HepG2 (cell line): ENCODE results near the gene INO80. TPM values are rescaled to one million over a fixed set of nuclear protein-coding genes. Genes with fewer than 3 reads are reported as not detected.

Source experiments
- ATAC-seq: fragments of 200-7000 bp; cut with Tn5 transposase; 3 replicates; pipeline ENCODE4 v1.9.1; 2020; ENCODE audit warnings: mild to moderate bottlenecking, moderate library complexity
- BruUV-seq: library from RNA; stranded (reverse); fragments of 400-500 nt; replicated peaks from 2 replicates; lab custom pipeline; 2021; lab: Mats Ljungman, UMichigan
- CTCF ChIA-PET: fragments of 300-600 bp; formaldehyde crosslinking; extraction: SDS; loops from one replicate; lab custom pipeline; 2021; ENCODE audit warnings: low total read pairs, inconsistent platforms, low intra/inter-chr PET ratio; lab: Yijun Ruan, JAX
- POLR2A ChIA-PET: fragments of 350-600 bp; sonication (Branson Sonifier 250); formaldehyde crosslinking; loops from one replicate; lab custom pipeline; 2020; ENCODE audit warnings: antibody characterized with exemption, inconsistent platforms; lab: Yijun Ruan, JAX
- DNase-seq: peaks from one replicate; pipeline ENCODE4 v3.0.0-alpha.2; 2015; ENCODE audit warnings: low spot score
- FAIRE-seq: peaks from 3 replicates; lab custom pipeline; 2011; peaks lifted over from hg19 to GRCh38; lab: Jason Lieb, UNC
- H2AFZ ChIP-seq: one replicate; pipeline ENCODE4 v1.6.1; 2011; ENCODE audit warnings: low read length, inconsistent platforms
- H3K27ac ChIP-seq: fragments of 300-600 bp; 3 replicates; pipeline ENCODE4 v1.8.0; 2011; ENCODE audit warnings: mixed run types, mild to moderate bottlenecking, mixed read lengths, low read length, inconsistent platforms; ENCODE audit not compliant: insufficient read depth; ENCODE audit errors: extremely low read length
- H3K27me3 ChIP-seq, 2 experiments: fragments of 200-600 bp in 1 of 2; 2 replicates in 1 of 2; 3 replicates in 1 of 2; pipeline versions ENCODE4 v1.6.0 to v1.8.0; 2011; ENCODE audit warnings: low read length in 2 of 2, mild to moderate bottlenecking in 2 of 2, moderate library complexity in 2 of 2, inconsistent platforms in 1 of 2; ENCODE audit not compliant: insufficient read depth in 2 of 2, control insufficient read depth in 1 of 2
- H3K36me3 ChIP-seq, 2 experiments: fragments of 200-600 bp in 1 of 2; replicated peaks in 1 of 2; 2 replicates in 1 of 2; 3 replicates in 1 of 2; pipeline versions ENCODE4 v1.5.1 to v1.8.0; 2011; ENCODE audit warnings: low read length in 2 of 2, inconsistent platforms in 1 of 2; ENCODE audit not compliant: insufficient read depth in 2 of 2, control insufficient read depth in 1 of 2
- H3K4me1 ChIP-seq: 2 replicates; pipeline ENCODE4 v1.5.1; 2012; ENCODE audit warnings: low read length, inconsistent platforms; ENCODE audit not compliant: insufficient read depth
- H3K4me2 ChIP-seq: 2 replicates; pipeline ENCODE4 v1.6.0; 2011; ENCODE audit warnings: low read depth, low read length, inconsistent platforms
- H3K4me3 ChIP-seq, 3 experiments: fragments of 200-600 bp in 1 of 3; sonication (generic), shearing (Covaris generic) in 1 of 3; replicated peaks in 1 of 3; 2 replicates each; pipeline ENCODE4 v1.5.1; 2011 to 2016; ENCODE audit warnings: low read length in 3 of 3, inconsistent platforms in 2 of 3, low read depth in 2 of 3, mild to moderate bottlenecking in 2 of 3, control low read depth in 1 of 3, mixed read lengths in 1 of 3; ENCODE audit not compliant: insufficient read depth in 1 of 3
- H3K79me2 ChIP-seq: one replicate; pipeline ENCODE4 v1.6.1; 2011; ENCODE audit warnings: low read length, inconsistent platforms; ENCODE audit not compliant: insufficient read depth
- H3K9ac ChIP-seq: 2 replicates; pipeline ENCODE4 v1.6.0; 2011; ENCODE audit warnings: mild to moderate bottlenecking, low read depth, low read length, inconsistent platforms; ENCODE audit not compliant: insufficient read depth
- H3K9me3 ChIP-seq: 2 replicates; pipeline ENCODE4 v1.5.1; 2012; ENCODE audit warnings: mild to moderate bottlenecking, low read length
- H4K20me1 ChIP-seq: 2 replicates; pipeline ENCODE4 v1.6.0; 2011; ENCODE audit warnings: inconsistent platforms, mild to moderate bottlenecking, low read length, moderate library complexity; ENCODE audit not compliant: insufficient read depth
- CENPT ChIP-seq: sonication (generic); formaldehyde crosslinking; IDR thresholded peaks from 2 replicates; pipeline ENCODE4 v1.8.0; 2022; ENCODE audit warnings: low read depth, mild to moderate bottlenecking, moderate library complexity, missing genetic modification reagents
- ESRRA ChIP-seq: sonication (generic); formaldehyde crosslinking; IDR thresholded peaks from 2 replicates; pipeline ENCODE4 v1.5.1; 2020; ENCODE audit warnings: mild to moderate bottlenecking, low read depth, missing genetic modification reagents
- ETV5 ChIP-seq: IDR thresholded peaks from 2 replicates; pipeline ENCODE4 v1.6.1; 2018; ENCODE audit warnings: missing biosample characterization, missing genetic modification reagents, inconsistent platforms, borderline replicate concordance
- ISL2 ChIP-seq: sonication (generic); formaldehyde crosslinking; IDR thresholded peaks from 2 replicates; pipeline ENCODE4 v1.5.0; 2020; ENCODE audit warnings: missing genetic modification reagents
- PHB2 ChIP-seq: fragments of 450-650 bp; IDR thresholded peaks from 2 replicates; pipeline ENCODE4 v1.6.1; 2018; ENCODE audit not compliant: partially characterized antibody
- PLRG1 ChIP-seq: fragments of 450-650 bp; conservative IDR thresholded peaks from 2 replicates; pipeline ENCODE4 v1.6.1; 2016
- RXRB ChIP-seq: IDR thresholded peaks from 2 replicates; pipeline ENCODE4 v1.6.1; 2016; ENCODE audit warnings: borderline replicate concordance, missing genetic modification reagents, missing compliant biosample characterization
- STAG1 ChIP-seq: sonication (generic); formaldehyde crosslinking; IDR thresholded peaks from 2 replicates; pipeline ENCODE4 v1.4.0; 2020; ENCODE audit warnings: missing genetic modification reagents
- ZNF121 ChIP-seq: sonication (generic); formaldehyde crosslinking; IDR thresholded peaks from 2 replicates; pipeline ENCODE4 v1.5.0; 2020; ENCODE audit warnings: mild to moderate bottlenecking, missing genetic modification reagents
- ZNF260 ChIP-seq: sonication (generic); formaldehyde crosslinking; IDR thresholded peaks from 2 replicates; pipeline ENCODE4 v1.4.0; 2020; ENCODE audit warnings: missing genetic modification reagents, low read depth, mild to moderate bottlenecking, borderline replicate concordance
- ZNF329 ChIP-seq: sonication (generic); formaldehyde crosslinking; IDR thresholded peaks from 2 replicates; pipeline ENCODE4 v1.9.0; 2021; ENCODE audit warnings: low read depth, mild to moderate bottlenecking, missing genetic modification reagents
- ZNF331 ChIP-seq: sonication (generic); formaldehyde crosslinking; IDR thresholded peaks from 2 replicates; pipeline ENCODE4 v1.4.0; 2020; ENCODE audit warnings: missing genetic modification reagents
- ZNF441 ChIP-seq: sonication (generic); formaldehyde crosslinking; IDR thresholded peaks from 2 replicates; pipeline ENCODE4 v1.7.0; 2021; ENCODE audit warnings: missing genetic modification reagents, borderline replicate concordance
- ZNF777 ChIP-seq: sonication (generic); formaldehyde crosslinking; IDR thresholded peaks from 2 replicates; pipeline ENCODE4 v1.4.0; 2020; ENCODE audit warnings: missing genetic modification reagents
- ZSCAN25 ChIP-seq: sonication (generic); formaldehyde crosslinking; IDR thresholded peaks from 2 replicates; pipeline ENCODE4 v1.8.0; 2022; ENCODE audit warnings: mild to moderate bottlenecking, missing genetic modification reagents
- WGBS: methylation state at CpG from one replicate; pipeline ENCODE4 v1.1.6; 2017; ENCODE audit warnings: low lambda C conversion rate; 5-methylcytosine and 5-hydroxymethylcytosine counted together
- in situ Hi-C: cut with HindIII; loops from 2 replicates; pipeline ENCODE4 v1.10.0; 2017; ENCODE audit warnings: low pct_unique_long_range_greater_than_20kb; ENCODE audit not compliant: extremely low pct_ligation_motif_present
- intact Hi-C: fragments of 100-400 bp; cut with micrococcal nuclease; formaldehyde crosslinking; loops from one replicate; pipeline ENCODE4 v1.10.0; 2022; ENCODE audit not compliant: unreplicated experiment
- polyA plus RNA-seq, 8 experiments: library from polyadenylated mRNA; depleted of rRNA in 3 of 8; stranded (reverse) in 7 of 8; unstranded in 1 of 8; fragments of >200 nt; fragmentation: Illumina TruSeq in 4 of 8; extraction: Trizol in 4 of 8; gene quantifications; 2 replicates each; pipeline versions ENCODE4 v1.2.1 to v1.2.3, GENCODE V29; 2011 to 2016; ENCODE audit warnings: low read depth in 4 of 8, missing spikeins in 1 of 8, mixed read lengths in 1 of 8; ENCODE audit not compliant: insufficient read depth in 1 of 8
- total RNA-seq, 5 experiments: library from RNA; depleted of rRNA; stranded (reverse); fragments of >200 nt; fragmentation: Illumina TruSeq; extraction: Trizol; gene quantifications; 2 replicates each; pipeline ENCODE4 v1.2.3, GENCODE V29; 2016; ENCODE audit warnings: low read depth in 1 of 5
- TF ChIP-seq, protein P1 (sequence below): IDR thresholded peaks from 2 replicates; pipeline ENCODE4 v1.4.0; 2020; ENCODE audit warnings: mild to moderate bottlenecking, missing genetic modification reagents

INO80 gene
- total and polyA plus RNA-seq, 2 of the 13 experiments (the other 11 are each of a cell fraction or from before 2014, with no cell fraction given): 3.6 to 14.8 TPM

DNA sequence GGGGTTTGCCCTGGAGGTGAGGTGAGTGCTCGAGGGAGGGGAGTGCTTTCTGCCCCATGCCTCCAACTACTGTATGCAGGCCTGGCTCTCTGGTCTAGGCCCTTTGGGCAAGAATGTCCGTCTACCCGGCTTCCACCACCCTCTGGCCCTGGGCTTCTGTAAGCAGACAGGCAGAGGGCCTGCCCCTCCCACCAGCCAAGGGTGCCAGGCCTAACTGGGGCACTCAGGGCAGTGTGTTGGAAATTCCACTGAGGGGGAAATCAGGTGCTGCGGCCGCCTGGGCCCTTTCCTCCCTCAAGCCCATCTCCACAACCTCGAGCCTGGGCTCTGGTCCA is 177.6 kb downstream of the INO80 start:
- H3K36me3 ChIP-seq: no peaks in the 10 kb centered on the region
- intact Hi-C loops: no loop called here
- BruUV-seq: no TSS peak
- DNase-seq (no peak), FAIRE-seq (no peak), ATAC-seq (no peak)
- H3K9ac ChIP-seq: no peak overlapping the region
- peaks cover 0 to 20% of the 10 kb centered on the region in 2 experiments; a peak in 3 of 5 replicates for H3K27me3 ChIP-seq
- H3K9me3 ChIP-seq: no peaks in the 10 kb centered on the region
- no peak overlapping the region for H3K27ac ChIP-seq
- in situ Hi-C loops: no loop called here
- no peak overlapping the region for H3K4me3 ChIP-seq
- H3K4me2 ChIP-seq: no peak overlapping the region
- H2AFZ ChIP-seq: no peak overlapping the region
- ChIA-PET POLR2A (no interaction called here), CTCF (no interaction called here)
- 78% methylated on average over 3 of the region's 6 CpGs for WGBS
- TF ChIP-seq ZNF260 (no peak), ZNF777 (no peak), PLRG1 (no peak), PHB2 (no peak), STAG1 (CRISPR knock-in tag) (no peak), ZNF121 (CRISPR knock-in tag) (no peak), ETV5 (CRISPR knock-in tag) (no peak), ZSCAN25 (no peak), ZNF329 (CRISPR knock-in tag) (no peak), ISL2 (no peak), ZNF441 (CRISPR knock-in tag) (no peak), ZNF331 (no peak), ESRRA (no peak), RXRB (CRISPR knock-in tag) (no peak), CENPT (no peak)
- TF ChIP-seq, protein P1, sequence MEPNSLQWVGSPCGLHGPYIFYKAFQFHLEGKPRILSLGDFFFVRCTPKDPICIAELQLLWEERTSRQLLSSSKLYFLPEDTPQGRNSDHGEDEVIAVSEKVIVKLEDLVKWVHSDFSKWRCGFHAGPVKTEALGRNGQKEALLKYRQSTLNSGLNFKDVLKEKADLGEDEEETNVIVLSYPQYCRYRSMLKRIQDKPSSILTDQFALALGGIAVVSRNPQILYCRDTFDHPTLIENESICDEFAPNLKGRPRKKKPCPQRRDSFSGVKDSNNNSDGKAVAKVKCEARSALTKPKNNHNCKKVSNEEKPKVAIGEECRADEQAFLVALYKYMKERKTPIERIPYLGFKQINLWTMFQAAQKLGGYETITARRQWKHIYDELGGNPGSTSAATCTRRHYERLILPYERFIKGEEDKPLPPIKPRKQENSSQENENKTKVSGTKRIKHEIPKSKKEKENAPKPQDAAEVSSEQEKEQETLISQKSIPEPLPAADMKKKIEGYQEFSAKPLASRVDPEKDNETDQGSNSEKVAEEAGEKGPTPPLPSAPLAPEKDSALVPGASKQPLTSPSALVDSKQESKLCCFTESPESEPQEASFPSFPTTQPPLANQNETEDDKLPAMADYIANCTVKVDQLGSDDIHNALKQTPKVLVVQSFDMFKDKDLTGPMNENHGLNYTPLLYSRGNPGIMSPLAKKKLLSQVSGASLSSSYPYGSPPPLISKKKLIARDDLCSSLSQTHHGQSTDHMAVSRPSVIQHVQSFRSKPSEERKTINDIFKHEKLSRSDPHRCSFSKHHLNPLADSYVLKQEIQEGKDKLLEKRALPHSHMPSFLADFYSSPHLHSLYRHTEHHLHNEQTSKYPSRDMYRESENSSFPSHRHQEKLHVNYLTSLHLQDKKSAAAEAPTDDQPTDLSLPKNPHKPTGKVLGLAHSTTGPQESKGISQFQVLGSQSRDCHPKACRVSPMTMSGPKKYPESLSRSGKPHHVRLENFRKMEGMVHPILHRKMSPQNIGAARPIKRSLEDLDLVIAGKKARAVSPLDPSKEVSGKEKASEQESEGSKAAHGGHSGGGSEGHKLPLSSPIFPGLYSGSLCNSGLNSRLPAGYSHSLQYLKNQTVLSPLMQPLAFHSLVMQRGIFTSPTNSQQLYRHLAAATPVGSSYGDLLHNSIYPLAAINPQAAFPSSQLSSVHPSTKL: no peak
- H3K4me1 ChIP-seq: peaks cover 75% of the 10 kb centered on the region
- H4K20me1 ChIP-seq: no peaks in the 10 kb centered on the region
- H3K79me2 ChIP-seq: no peaks in the 10 kb centered on the region
